Neural progenitor cell (in vitro differentiated cells): ENCODE measurements around the gene GSK3A. TPM values are rescaled to one million over a fixed set of nuclear protein-coding genes. Genes with fewer than 3 reads are reported as not detected.

Experiments
- DNase-seq: peaks from one replicate; pipeline ENCODE4 v3.0.0-alpha.2; 2016; ENCODE audit warnings: low spot score
- H2AFZ ChIP-seq: fragments of 200-600 bp; sonication (generic); replicated peaks from 2 replicates; pipeline ENCODE4 v1.6.1; 2016; ENCODE audit warnings: antibody characterized with exemption
- H3F3A ChIP-seq: fragments of 200-600 bp; sonication (generic); 2 replicates; pipeline ENCODE4 v1.6.1; 2016; ENCODE audit warnings: antibody characterized with exemption, low read depth
- H3K27ac ChIP-seq: fragments of 200-600 bp; sonication (generic); 2 replicates; pipeline ENCODE4 v1.5.1; 2016; ENCODE audit warnings: mild to moderate bottlenecking
- H3K27me3 ChIP-seq: fragments of 200-600 bp; sonication (generic); 2 replicates; pipeline ENCODE4 v1.6.1; 2016; ENCODE audit warnings: mild to moderate bottlenecking, moderate library complexity
- H3K36me3 ChIP-seq: fragments of 200-600 bp; sonication (generic); 2 replicates; pipeline ENCODE4 v1.5.1; 2016
- H3K4me1 ChIP-seq: fragments of 200-600 bp; sonication (generic); 2 replicates; pipeline ENCODE4 v1.6.1; 2016; ENCODE audit warnings: mixed run types
- H3K4me2 ChIP-seq: fragments of 200-600 bp; sonication (generic); 2 replicates; pipeline ENCODE4 v1.6.1; 2016
- H3K4me3 ChIP-seq: fragments of 200-600 bp; sonication (generic); 2 replicates; pipeline ENCODE4 v1.5.1; 2016
- H3K79me2 ChIP-seq: fragments of 200-600 bp; sonication (generic); 2 replicates; pipeline ENCODE4 v1.6.1; 2016; ENCODE audit warnings: low read depth
- H3K9ac ChIP-seq: fragments of 200-600 bp; sonication (generic); 2 replicates; pipeline ENCODE4 v1.6.1; 2016
- H3K9me3 ChIP-seq: fragments of 200-600 bp; sonication (generic); 2 replicates; pipeline ENCODE4 v1.5.1; 2016; ENCODE audit warnings: low read depth
- H4K20me1 ChIP-seq: fragments of 200-600 bp; sonication (generic); 2 replicates; pipeline ENCODE4 v1.6.1; 2016; ENCODE audit warnings: low read depth
- H3K27ac Mint-ChIP-seq: 3 replicates; pipeline ENCODE4 v1.8.0; 2021; ENCODE audit warnings: mixed read lengths
- H3K27me3 Mint-ChIP-seq: 2 replicates; pipeline ENCODE4 v1.8.0; 2022; ENCODE audit warnings: low read depth, mild to moderate bottlenecking, inconsistent platforms, moderate library complexity, mixed read lengths; ENCODE audit not compliant: insufficient read depth
- H3K36me3 Mint-ChIP-seq: 3 replicates; pipeline ENCODE4 v1.8.0; 2021; ENCODE audit warnings: mixed read lengths
- H3K4me1 Mint-ChIP-seq: 3 replicates; pipeline ENCODE4 v1.8.0; 2021; ENCODE audit warnings: mixed read lengths
- H3K4me3 Mint-ChIP-seq: 3 replicates; pipeline ENCODE4 v1.8.0; 2021; ENCODE audit warnings: mild to moderate bottlenecking, moderate library complexity, mixed read lengths
- H3K9me3 Mint-ChIP-seq: 3 replicates; pipeline ENCODE4 v1.8.0; 2020; ENCODE audit warnings: mixed read lengths
- CTCF ChIP-seq: fragments of 200-600 bp; sonication (generic); IDR thresholded peaks from 2 replicates; pipeline ENCODE4 v1.5.1; 2017; ENCODE audit warnings: antibody characterized with exemption, mild to moderate bottlenecking
- EZH2 ChIP-seq: fragments of 200-600 bp; sonication (generic); IDR thresholded peaks from 2 replicates; pipeline ENCODE4 v1.6.1; 2017; ENCODE audit warnings: antibody characterized with exemption, mild to moderate bottlenecking, moderate library complexity
- EZH2phosphoT487 ChIP-seq: fragments of 200-600 bp; sonication (generic); IDR thresholded peaks from 2 replicates; pipeline ENCODE4 v1.6.1; 2017; ENCODE audit warnings: antibody characterized with exemption
- total RNA-seq: library from RNA; depleted of rRNA; stranded (reverse); fragments of >200 nt; gene quantifications from 2 replicates; pipeline ENCODE4 v1.2.3, GENCODE V29; 2015; ENCODE audit warnings: low replicate concordance

GSK3A gene
- total RNA-seq, 1 donor from 2014 or later: 22.5 TPM

GRCh38 chr19:42280815-42281145 is 38.4 kb upstream of the GSK3A start:
- peaks cover 44% of the 10 kb centered on the region for H3K4me1 Mint-ChIP-seq
- H3K4me2 ChIP-seq: peak overlapping the region; percentile 87
- H2AFZ ChIP-seq: peak overlapping the region; percentile 67
- no peaks in the 10 kb centered on the region for H3K9me3 Mint-ChIP-seq
- H3K9me3 ChIP-seq: no peaks in the 10 kb centered on the region
- H3K27me3 ChIP-seq: no peaks in the 10 kb centered on the region
- peaks cover 22% of the 10 kb centered on the region for H3K79me2 ChIP-seq
- peaks cover 3% of the 10 kb centered on the region for H3K36me3 Mint-ChIP-seq
- H3K4me3 Mint-ChIP-seq: peak overlapping the region; percentile 67
- peaks cover 56% of the 10 kb centered on the region for H3F3A ChIP-seq
- peaks cover 14% of the 10 kb centered on the region for H3K27me3 Mint-ChIP-seq
- TF ChIP-seq EZH2: no peak
- no peak for TF ChIP-seq CTCF
- TF ChIP-seq EZH2phosphoT487: no peak
- peak overlapping the region; percentile 91 for H3K4me3 ChIP-seq
- no peaks in the 10 kb centered on the region for H3K36me3 ChIP-seq
- H3K4me1 ChIP-seq: peaks cover 45% of the 10 kb centered on the region
- no peak overlapping the region for H3K27ac Mint-ChIP-seq
- H4K20me1 ChIP-seq: peaks cover 21% of the 10 kb centered on the region
- no peak overlapping the region for H3K9ac ChIP-seq
- peak overlapping the region; percentile 55 for H3K27ac ChIP-seq
- peak; percentile 51 for DNase-seq

GRCh38 chr19:42279902-42280814 is 37.8 kb upstream of the GSK3A start:
- Histone ChIP-seq H3K4me3 (peak overlapping the region; percentile 91), H3K36me3 (no peaks in the 10 kb centered on the region), H3K79me2 (peaks cover 16% of the 10 kb centered on the region), H3K9ac (no peak overlapping the region), H3K4me2 (peak overlapping the region; percentile 87), H2AFZ (peak overlapping the region; percentile 67), H3F3A (peaks cover 53% of the 10 kb centered on the region), H3K4me1 (peaks cover 38% of the 10 kb centered on the region), H4K20me1 (peaks cover 15% of the 10 kb centered on the region), H3K9me3 (no peaks in the 10 kb centered on the region), H3K27me3 (no peaks in the 10 kb centered on the region), H3K27ac (no peak overlapping the region)
- H3K4me1 Mint-ChIP-seq: peaks cover 39% of the 10 kb centered on the region
- H3K27ac Mint-ChIP-seq: no peak overlapping the region
- DNase-seq: peak; percentile 94
- peaks cover 14% of the 10 kb centered on the region for H3K27me3 Mint-ChIP-seq
- H3K4me3 Mint-ChIP-seq: peak overlapping the region; percentile 90
- H3K9me3 Mint-ChIP-seq: no peaks in the 10 kb centered on the region
- H3K36me3 Mint-ChIP-seq: peaks cover 3% of the 10 kb centered on the region
- TF ChIP-seq EZH2 (no peak), EZH2phosphoT487 (no peak), CTCF (peak; percentile 80)

- peak overlapping the region; percentile 51 for H3K9ac ChIP-seq
- Mint-ChIP-seq H3K36me3 (peaks cover 8% of the 10 kb centered on the region), H3K27me3 (peaks cover 10% of the 10 kb centered on the region), H3K4me3 (peak overlapping the region; percentile 90), H3K27ac (peak overlapping the region; percentile 82), H3K9me3 (no peaks in the 10 kb centered on the region), H3K4me1 (peaks cover 39% of the 10 kb centered on the region)
- no peaks in the 10 kb centered on the region for H3K36me3 ChIP-seq
- peaks cover 9% of the 10 kb centered on the region for H3K79me2 ChIP-seq
- peaks cover 47% of the 10 kb centered on the region for H3F3A ChIP-seq
- DNase-seq: no peak
- peak overlapping the region; percentile 59 for H2AFZ ChIP-seq
- H3K4me1 ChIP-seq: peaks cover 37% of the 10 kb centered on the region
- peak overlapping the region; percentile 87 for H3K4me2 ChIP-seq
- TF ChIP-seq EZH2: no peak
- no peak for TF ChIP-seq EZH2phosphoT487
- TF ChIP-seq CTCF: no peak
- H4K20me1 ChIP-seq: peaks cover 8% of the 10 kb centered on the region
- H3K9me3 ChIP-seq: no peaks in the 10 kb centered on the region
- peak overlapping the region; percentile 47 for H3K27ac ChIP-seq
- peak overlapping the region; percentile 91 for H3K4me3 ChIP-seq
- H3K27me3 ChIP-seq: no peaks in the 10 kb centered on the region
These were observed 36.9 kb upstream of the GSK3A start for GRCh38 chr19:42279155-42279901.
